Prostate gland (tissue), 2 donors: ENCODE results near the gene CFAP61. TPM values are rescaled to one million over a fixed set of nuclear protein-coding genes. Genes with fewer than 3 reads are reported as not detected.

Source experiments
- DNase-seq: peaks from one replicate; pipeline ENCODE4 v3.0.0-alpha.2; 2019; ENCODE audit warnings: low spot score
- H3K27ac ChIP-seq, 2 donors: fragments of 200-600 bp; sonication (generic); 2 replicates each; pipeline ENCODE4 v1.5.1; 2017 to 2019
- H3K27me3 ChIP-seq: fragments of 200-600 bp; sonication (generic); replicated peaks from 2 replicates; pipeline ENCODE4 v1.5.1; 2019; ENCODE audit not compliant: insufficient read depth
- H3K36me3 ChIP-seq, 2 donors: fragments of 200-600 bp; sonication (generic); 1 replicate in 1 of 2; 2 replicates in 1 of 2; pipeline versions ENCODE4 v1.5.1 to v1.8.1; 2017 to 2019
- H3K4me1 ChIP-seq: fragments of 200-600 bp; sonication (generic); replicated peaks from 2 replicates; pipeline ENCODE4 v1.5.1; 2019
- H3K4me3 ChIP-seq, 2 donors: fragments of 200-600 bp; sonication (generic); 2 replicates each; pipeline ENCODE4 v1.5.1; 2017 to 2019
- H3K9me3 ChIP-seq: fragments of 200-600 bp; sonication (generic); 2 replicates; pipeline ENCODE4 v1.5.1; 2017
- POLR2A ChIP-seq: fragments of 450-650 bp; IDR thresholded peaks from one replicate; pipeline ENCODE4 v1.6.1; 2016; ENCODE audit warnings: antibody characterized with exemption, mild to moderate bottlenecking
- POLR2AphosphoS5 ChIP-seq: sonication (generic); formaldehyde crosslinking; IDR thresholded peaks from one replicate; pipeline ENCODE4 v1.6.1; 2017; ENCODE audit warnings: antibody characterized with exemption
- WGBS: methylation state at CpG from one replicate; pipeline ENCODE4 v1.1.5; 2018; 5-methylcytosine and 5-hydroxymethylcytosine counted together
- intact Hi-C: fragments of 100-400 bp; cut with DNase I; formaldehyde crosslinking; loops from one replicate; pipeline ENCODE4 v1.14.2; 2022
- total RNA-seq, 2 donors: library from RNA; depleted of rRNA; stranded (reverse); fragments of >200 nt; gene quantifications; one replicate each; pipeline ENCODE4 v1.1.0, GENCODE V29; 2016
- TF ChIP-seq, protein P1 (sequence below), 4 experiments: fragments of 200-600 bp in 2 of 4; fragments of 450-650 bp in 2 of 4; sonication (generic) in 2 of 4; IDR thresholded peaks; 1 replicate in 3 of 4; 2 replicates in 1 of 4; pipeline ENCODE4 v1.5.1; 2016 to 2019; ENCODE audit warnings: antibody characterized with exemption in 4 of 4, mild to moderate bottlenecking in 2 of 4, moderate library complexity in 2 of 4

The CFAP61 gene
- total RNA-seq, 2 donors from 2014 or later, result 0.14 to 8.1 TPM

DNA sequence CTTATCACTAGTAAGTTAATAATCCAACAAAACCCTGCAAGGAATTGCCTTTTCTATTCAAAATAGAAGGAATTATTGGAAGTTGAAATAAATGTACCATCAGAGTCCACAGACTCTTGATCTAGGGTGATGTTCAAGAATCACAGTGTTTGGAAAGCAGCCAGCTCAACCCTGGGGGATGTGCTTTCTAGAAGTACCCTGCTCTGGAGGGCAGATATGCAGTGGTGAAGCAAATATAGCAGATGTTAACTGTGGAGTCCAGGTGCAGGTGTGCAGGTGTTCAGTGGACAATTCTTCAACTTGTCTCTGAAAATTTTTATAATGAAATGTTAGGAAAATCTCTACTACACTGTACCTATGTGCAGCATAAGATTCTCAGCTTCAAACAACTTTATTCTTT lies 306.5 kb downstream of the CFAP61 start:
- Histone ChIP-seq H3K27me3 (peaks cover 3% of the 10 kb centered on the region), H3K4me1 (no peaks in the 10 kb centered on the region), H3K27ac (no peak overlapping the region), H3K36me3 (no peaks in the 10 kb centered on the region), H3K9me3 (no peaks in the 10 kb centered on the region), H3K4me3 (no peak overlapping the region)
- intact Hi-C loops, result no loop called here
- TF ChIP-seq, protein P1, sequence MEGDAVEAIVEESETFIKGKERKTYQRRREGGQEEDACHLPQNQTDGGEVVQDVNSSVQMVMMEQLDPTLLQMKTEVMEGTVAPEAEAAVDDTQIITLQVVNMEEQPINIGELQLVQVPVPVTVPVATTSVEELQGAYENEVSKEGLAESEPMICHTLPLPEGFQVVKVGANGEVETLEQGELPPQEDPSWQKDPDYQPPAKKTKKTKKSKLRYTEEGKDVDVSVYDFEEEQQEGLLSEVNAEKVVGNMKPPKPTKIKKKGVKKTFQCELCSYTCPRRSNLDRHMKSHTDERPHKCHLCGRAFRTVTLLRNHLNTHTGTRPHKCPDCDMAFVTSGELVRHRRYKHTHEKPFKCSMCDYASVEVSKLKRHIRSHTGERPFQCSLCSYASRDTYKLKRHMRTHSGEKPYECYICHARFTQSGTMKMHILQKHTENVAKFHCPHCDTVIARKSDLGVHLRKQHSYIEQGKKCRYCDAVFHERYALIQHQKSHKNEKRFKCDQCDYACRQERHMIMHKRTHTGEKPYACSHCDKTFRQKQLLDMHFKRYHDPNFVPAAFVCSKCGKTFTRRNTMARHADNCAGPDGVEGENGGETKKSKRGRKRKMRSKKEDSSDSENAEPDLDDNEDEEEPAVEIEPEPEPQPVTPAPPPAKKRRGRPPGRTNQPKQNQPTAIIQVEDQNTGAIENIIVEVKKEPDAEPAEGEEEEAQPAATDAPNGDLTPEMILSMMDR (IDR thresholded peaks at IDR 0.05), result no peak
- TF ChIP-seq POLR2AphosphoS5, result no peak
- no peak for TF ChIP-seq POLR2A
- no peak for DNase-seq

DNA sequence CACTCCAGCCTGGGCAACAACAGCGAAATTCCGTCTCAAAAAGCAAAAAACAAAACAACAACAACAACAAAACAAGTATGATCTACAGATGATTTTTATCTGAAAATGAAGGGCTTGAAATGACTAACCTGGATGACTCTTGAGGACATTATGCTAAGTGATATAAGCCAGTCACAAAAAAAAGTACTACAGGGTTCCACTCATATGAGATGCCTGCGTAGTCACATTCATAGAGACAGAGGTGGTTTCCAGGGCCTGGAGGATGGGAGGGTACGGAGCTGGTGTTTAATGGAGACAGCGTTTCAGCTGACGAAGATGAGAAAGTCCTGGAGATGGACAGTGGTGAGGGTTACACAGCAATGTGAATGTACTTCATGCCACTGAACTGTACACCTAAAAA lies 307.3 kb downstream of the CFAP61 start:
- DNase-seq, result no peak
- Histone ChIP-seq H3K9me3 (no peaks in the 10 kb centered on the region), H3K4me1 (no peaks in the 10 kb centered on the region), H3K27me3 (peaks cover 12% of the 10 kb centered on the region), H3K27ac (no peak overlapping the region), H3K4me3 (no peak overlapping the region), H3K36me3 (no peaks in the 10 kb centered on the region)
- 85% methylated on average over 6 of the region's 6 CpGs for WGBS
- TF ChIP-seq POLR2A (no peak), POLR2AphosphoS5 (no peak)
- TF ChIP-seq, protein P1 (IDR thresholded peaks at IDR 0.05), result no peak
- intact Hi-C loops, result loop anchor here (2.0 kb wide), 1 partner anchor 203 kb away; no protein-coding TSS in a partner anchor

DNA sequence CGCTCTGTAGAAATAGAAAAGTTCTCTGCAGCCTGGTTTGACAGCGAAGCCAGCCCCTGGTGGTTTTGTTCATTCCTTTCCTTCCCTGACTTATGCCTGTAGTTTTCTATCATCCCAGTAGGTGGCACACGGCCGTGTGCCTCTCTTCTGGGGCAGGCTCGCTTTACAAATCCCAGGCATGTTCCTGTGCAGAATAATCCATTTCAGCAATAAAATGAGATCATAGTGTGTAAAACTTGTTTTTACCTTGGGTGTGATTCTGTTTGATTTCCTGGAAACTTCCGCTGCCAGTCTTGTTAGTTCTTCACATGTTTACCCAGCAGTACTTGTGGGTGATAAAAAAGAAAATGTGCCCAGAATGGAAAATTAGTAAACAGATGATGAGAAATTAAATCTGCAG lies 308.1 kb downstream of the CFAP61 start:
- no peaks in the 10 kb centered on the region for H3K9me3 ChIP-seq
- no peaks in the 10 kb centered on the region for H3K36me3 ChIP-seq
- H3K27me3 ChIP-seq, result peaks cover 20% of the 10 kb centered on the region
- peak; percentile 49 for DNase-seq
- no peaks in the 10 kb centered on the region for H3K4me1 ChIP-seq
- no peak overlapping the region for H3K27ac ChIP-seq
- WGBS, result 5% methylated on average over 6 of the region's 6 CpGs
- intact Hi-C loops, result loop anchor here (2.0 kb wide), 1 partner anchor 202 kb away; no protein-coding TSS in a partner anchor
- H3K4me3 ChIP-seq, result no peak overlapping the region
- TF ChIP-seq, protein P1 (IDR thresholded peaks at IDR 0.05), result peak; percentile 59 to 80 (median 72)
- TF ChIP-seq POLR2AphosphoS5 (peak; percentile 81), POLR2A (no peak)

DNA sequence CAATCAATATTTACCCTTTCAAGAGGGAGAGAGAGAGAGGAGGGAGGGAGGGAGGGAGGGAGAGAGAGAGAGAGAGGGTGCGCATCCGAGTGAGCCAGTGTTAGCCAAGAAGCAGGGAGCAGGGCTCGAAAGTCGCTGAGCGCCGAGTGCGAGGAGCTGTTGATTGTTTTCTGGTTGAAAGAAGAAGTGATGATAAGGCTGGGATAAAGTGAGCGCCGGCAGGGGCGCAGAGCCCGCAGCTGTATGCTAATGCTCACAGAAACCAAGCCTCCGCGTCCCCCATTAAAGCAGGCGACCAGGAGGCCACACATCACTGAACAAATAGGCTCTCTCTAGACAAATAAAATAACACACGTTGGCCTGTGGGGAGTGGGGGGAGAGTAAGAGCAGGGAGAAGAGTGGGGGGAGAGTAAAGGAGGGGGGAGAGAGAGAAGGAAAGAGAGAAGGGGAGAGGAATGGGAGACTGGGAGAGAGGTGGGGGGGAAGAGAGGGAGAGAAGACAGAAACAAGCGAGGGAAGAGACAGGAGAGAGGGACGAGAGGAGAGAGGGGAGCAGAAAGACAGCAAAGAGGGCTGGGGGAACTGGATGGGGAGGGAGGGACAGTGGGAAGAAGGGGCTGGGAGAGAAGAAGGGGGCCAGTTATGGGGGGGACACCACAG lies 310.6 kb downstream of the CFAP61 start:
- intact Hi-C loops, result no loop called here
- TF ChIP-seq, protein P1 (IDR thresholded peaks at IDR 0.05), result no peak
- TF ChIP-seq POLR2A (no peak), POLR2AphosphoS5 (no peak)
- H3K27me3 ChIP-seq, result peaks cover 35% of the 10 kb centered on the region
- H3K9me3 ChIP-seq, result no peaks in the 10 kb centered on the region
- H3K4me1 ChIP-seq, result peaks cover 5% of the 10 kb centered on the region
- WGBS, result 5% methylated on average over 17 of the region's 17 CpGs
- no peak overlapping the region for H3K4me3 ChIP-seq
- no peak overlapping the region for H3K27ac ChIP-seq
- DNase-seq, result no peak
- no peaks in the 10 kb centered on the region for H3K36me3 ChIP-seq

DNA sequence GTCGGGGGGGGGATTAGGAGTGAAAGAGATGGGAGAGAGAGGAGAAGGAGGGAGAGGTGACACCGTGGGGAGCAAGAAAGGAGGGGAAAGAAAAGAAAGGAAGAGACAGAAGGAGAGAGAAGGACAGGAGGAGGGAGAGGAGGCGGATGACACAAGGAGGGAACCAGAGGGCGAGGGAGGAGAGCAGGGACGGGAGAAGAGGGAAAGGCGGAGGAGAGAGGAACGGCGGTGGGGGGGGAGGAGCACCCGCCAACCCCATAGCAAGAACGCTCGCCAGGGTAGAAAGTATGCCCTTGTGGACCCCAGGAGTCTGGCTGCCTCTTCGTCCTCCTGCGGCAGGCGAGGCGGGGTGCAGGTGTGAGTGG lies 311.1 kb downstream of the CFAP61 start:
- intact Hi-C loops, result no loop called here
- WGBS, result 5% methylated on average over 15 of the region's 15 CpGs
- Histone ChIP-seq H3K36me3 (no peaks in the 10 kb centered on the region), H3K9me3 (no peaks in the 10 kb centered on the region), H3K4me3 (no peak overlapping the region), H3K27me3 (peaks cover 35% of the 10 kb centered on the region), H3K4me1 (peaks cover 5% of the 10 kb centered on the region), H3K27ac (no peak overlapping the region)
- DNase-seq, result no peak
- TF ChIP-seq POLR2AphosphoS5 (no peak), POLR2A (no peak)
- TF ChIP-seq, protein P1 (IDR thresholded peaks at IDR 0.05), result no peak
